Keratinocyte (primary cell): ENCODE data around the gene ESM1. TPM values are rescaled to one million over a fixed set of nuclear protein-coding genes. Genes with fewer than 3 reads are reported as not detected.
A peak's percentile ranks its signal among the peaks of the same experiment; 100 is the strongest.

Experiments
- DNase-seq: peaks from one replicate; pipeline ENCODE4 v3.0.0-alpha.2; 2011; ENCODE audit warnings: low read depth, missing footprints, low spot score
- FAIRE-seq: peaks from 2 replicates; lab custom pipeline; 2011; peaks lifted over from hg19 to GRCh38; lab: Jason Lieb, UNC
- H2AFZ ChIP-seq: 2 replicates; pipeline ENCODE4 v1.6.0; 2012; ENCODE audit warnings: low read length, control low read depth, inconsistent platforms; ENCODE audit not compliant: control insufficient read depth
- H3K27ac ChIP-seq: 2 replicates; pipeline ENCODE4 v1.5.1; 2011; ENCODE audit warnings: low read length; ENCODE audit not compliant: control insufficient read depth, insufficient read depth
- H3K27me3 ChIP-seq: 3 replicates; pipeline ENCODE4 v1.6.0; 2011; ENCODE audit warnings: low read length; ENCODE audit not compliant: control insufficient read depth, insufficient read depth; ENCODE audit errors: extremely low read depth
- H3K36me3 ChIP-seq, 2 experiments: 2 replicates in 1 of 2; 3 replicates in 1 of 2; pipeline ENCODE4 v1.5.1; 2011; ENCODE audit warnings: low read length in 2 of 2, mild to moderate bottlenecking in 1 of 2; ENCODE audit not compliant: control insufficient read depth in 2 of 2, insufficient read depth in 2 of 2; ENCODE audit errors: extremely low read depth in 1 of 2
- H3K4me1 ChIP-seq: 3 replicates; pipeline ENCODE4 v1.5.1; 2011; ENCODE audit warnings: low read length; ENCODE audit not compliant: control insufficient read depth, insufficient read depth; ENCODE audit errors: extremely low read depth
- H3K4me2 ChIP-seq: 3 replicates; pipeline ENCODE4 v1.6.0; 2011; ENCODE audit warnings: low read depth, low read length; ENCODE audit not compliant: control insufficient read depth, insufficient read depth; ENCODE audit errors: extremely low read depth
- H3K4me3 ChIP-seq, 3 experiments: fragments of 200-600 bp in 1 of 3; sonication (generic) in 1 of 3; 2 replicates in 2 of 3; 3 replicates in 1 of 3; pipeline ENCODE4 v1.5.1; 2011 to 2016; ENCODE audit warnings: low read length in 3 of 3, mild to moderate bottlenecking in 3 of 3, control low read depth in 2 of 3, inconsistent platforms in 1 of 3, low read depth in 1 of 3, mixed read lengths in 1 of 3, mixed run types in 1 of 3, moderate library complexity in 1 of 3; ENCODE audit not compliant: control insufficient read depth in 2 of 3, insufficient read depth in 2 of 3; ENCODE audit errors: extremely low read depth in 1 of 3
- H3K79me2 ChIP-seq: 2 replicates; pipeline ENCODE4 v1.6.0; 2012; ENCODE audit warnings: low read length; ENCODE audit not compliant: control insufficient read depth, insufficient read depth
- H3K9ac ChIP-seq: 3 replicates; pipeline ENCODE4 v1.6.0; 2011; ENCODE audit warnings: low read length; ENCODE audit not compliant: control insufficient read depth, insufficient read depth; ENCODE audit errors: extremely low read depth
- H3K9me1 ChIP-seq: 3 replicates; pipeline ENCODE4 v1.6.0; 2011; ENCODE audit warnings: low read length; ENCODE audit not compliant: control insufficient read depth, insufficient read depth; ENCODE audit errors: extremely low read depth
- H3K9me3 ChIP-seq: 2 replicates; pipeline ENCODE4 v1.5.1; 2012; ENCODE audit warnings: low read depth, low read length; ENCODE audit not compliant: control insufficient read depth
- H4K20me1 ChIP-seq: 3 replicates; pipeline ENCODE4 v1.6.0; 2011; ENCODE audit warnings: low read length; ENCODE audit not compliant: control insufficient read depth, insufficient read depth; ENCODE audit errors: extremely low read depth
- EZH2 ChIP-seq: IDR thresholded peaks from one replicate; pipeline ENCODE4 v1.6.1; 2012; ENCODE audit warnings: inconsistent platforms, mild to moderate bottlenecking, low read length, moderate library complexity
- dilution Hi-C: fragments of 300-500 bp; cut with MboI; formaldehyde crosslinking; loops from one replicate; pipeline ENCODE4 v1.7.0; 2020; ENCODE audit warnings: low sequenced_read_pairs; ENCODE audit not compliant: extremely low pct_ligation_motif_present
- polyA minus RNA-seq, 3 experiments: library from RNA; depleted of rRNA, polyadenylated mRNA; stranded (reverse); fragments of >200 nt; gene quantifications; 1 replicate in 1 of 3; 2 replicates in 1 of 3; 3 replicates in 1 of 3; pipeline ENCODE4 v1.2.3, GENCODE V29; 2011
- polyA plus RNA-seq, 5 experiments: library from polyadenylated mRNA; depleted of rRNA in 3 of 5; stranded (reverse) in 3 of 5; stranded (forward) in 1 of 5; unstranded in 1 of 5; fragments of >200 nt; gene quantifications; 1 replicate in 1 of 5; 2 replicates in 3 of 5; 3 replicates in 1 of 5; pipeline versions ENCODE4 v1.2.1 to v1.2.3, GENCODE V29; 2011 to 2012; ENCODE audit warnings: missing spikeins in 2 of 5, low read depth in 1 of 5, low replicate concordance in 1 of 5
- TF ChIP-seq, protein P1 (sequence below), 3 experiments: IDR thresholded peaks in 1 of 3; conservative IDR thresholded peaks in 1 of 3; optimal IDR thresholded peaks in 1 of 3; 2 replicates in 2 of 3; 3 replicates in 1 of 3; pipeline versions ENCODE3 to v1.5.1; 2011; ENCODE audit warnings: low read length in 3 of 3, mild to moderate bottlenecking in 3 of 3, moderate library complexity in 2 of 3, control low read depth in 1 of 3, inconsistent platforms in 1 of 3; ENCODE audit not compliant: insufficient read depth in 2 of 3; ENCODE audit errors: extremely low read depth in 1 of 3

The ESM1 gene, protein sequence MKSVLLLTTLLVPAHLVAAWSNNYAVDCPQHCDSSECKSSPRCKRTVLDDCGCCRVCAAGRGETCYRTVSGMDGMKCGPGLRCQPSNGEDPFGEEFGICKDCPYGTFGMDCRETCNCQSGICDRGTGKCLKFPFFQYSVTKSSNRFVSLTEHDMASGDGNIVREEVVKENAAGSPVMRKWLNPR
- polyA plus RNA-seq (0.07 TPM in 1 of 3 replicates, not detected in the others), polyA minus RNA-seq (not detected in 3 replicates)
- polyA plus RNA-seq (2011; ENCODE audit: low read depth): 0.66 TPM
- not detected in 2 replicates for polyA plus RNA-seq (2011; cell fraction: cytosol; rRNA removed)
- 0.23 TPM in 1 of 2 replicates, not detected in the other for polyA plus RNA-seq (2011; cell fraction: nucleus; rRNA removed)
- polyA plus RNA-seq (2012; ENCODE audit: low replicate concordance): not detected in 2 replicates
- not detected for polyA minus RNA-seq (2011; cell fraction: cytosol; rRNA and poly(A)+ RNA removed)
- not detected in 2 replicates for polyA minus RNA-seq (2011; cell fraction: nucleus; rRNA and poly(A)+ RNA removed)

GRCh38 chr5:54985301-54986268 lies at the start of gene ESM1:
TSS of gene ESM1 (minus strand) at chr5:54985593. CDS start at chr5:54985517, 76 bp downstream.
- H3K9ac ChIP-seq: no peak within 1 kb of the TSS
- no peaks in the 10 kb centered on the region for H3K9me3 ChIP-seq
- no peaks in the 10 kb centered on the region for H3K79me2 ChIP-seq
- H3K36me3 ChIP-seq: no peaks in the 10 kb centered on the region
- H3K9me1 ChIP-seq: no peaks in the 10 kb centered on the region
- H4K20me1 ChIP-seq: no peaks in the 10 kb centered on the region
- FAIRE-seq (peak; percentile 94), DNase-seq (peak; percentile 26)
- peak within 1 kb of the TSS; percentile 82 for H3K4me2 ChIP-seq
- dilution Hi-C loops: no loop called here
- TF ChIP-seq, protein P1, sequence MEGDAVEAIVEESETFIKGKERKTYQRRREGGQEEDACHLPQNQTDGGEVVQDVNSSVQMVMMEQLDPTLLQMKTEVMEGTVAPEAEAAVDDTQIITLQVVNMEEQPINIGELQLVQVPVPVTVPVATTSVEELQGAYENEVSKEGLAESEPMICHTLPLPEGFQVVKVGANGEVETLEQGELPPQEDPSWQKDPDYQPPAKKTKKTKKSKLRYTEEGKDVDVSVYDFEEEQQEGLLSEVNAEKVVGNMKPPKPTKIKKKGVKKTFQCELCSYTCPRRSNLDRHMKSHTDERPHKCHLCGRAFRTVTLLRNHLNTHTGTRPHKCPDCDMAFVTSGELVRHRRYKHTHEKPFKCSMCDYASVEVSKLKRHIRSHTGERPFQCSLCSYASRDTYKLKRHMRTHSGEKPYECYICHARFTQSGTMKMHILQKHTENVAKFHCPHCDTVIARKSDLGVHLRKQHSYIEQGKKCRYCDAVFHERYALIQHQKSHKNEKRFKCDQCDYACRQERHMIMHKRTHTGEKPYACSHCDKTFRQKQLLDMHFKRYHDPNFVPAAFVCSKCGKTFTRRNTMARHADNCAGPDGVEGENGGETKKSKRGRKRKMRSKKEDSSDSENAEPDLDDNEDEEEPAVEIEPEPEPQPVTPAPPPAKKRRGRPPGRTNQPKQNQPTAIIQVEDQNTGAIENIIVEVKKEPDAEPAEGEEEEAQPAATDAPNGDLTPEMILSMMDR (optimal IDR thresholded peaks at IDR 0.05 in 1 of 3, IDR thresholded peaks at IDR 0.05 in 1 of 3, conservative IDR thresholded peaks at IDR 0.05 in 1 of 3; ENCODE audit: extremely low read depth in 1 of 3, insufficient read depth in 2 of 3, low read length in 3 of 3): peak in 2 of 3 experiments; percentile 1 to 9
- TF ChIP-seq EZH2: no peak
- H3K4me3 ChIP-seq: peak within 1 kb of the TSS; percentile 13 to 61 (median 23)
- H3K27ac ChIP-seq: peak within 1 kb of the TSS; percentile 16
- H3K4me1 ChIP-seq: peaks cover 23% of the 10 kb centered on the region
- H2AFZ ChIP-seq: peak within 1 kb of the TSS; percentile 61
- H3K27me3 ChIP-seq: peaks cover 3% of the 10 kb centered on the region

- Histone ChIP-seq H3K4me3 (no peak overlapping the region), H4K20me1 (no peaks in the 10 kb centered on the region), H3K36me3 (no peaks in the 10 kb centered on the region), H3K4me2 (no peak overlapping the region), H3K4me1 (no peaks in the 10 kb centered on the region), H3K9me1 (no peaks in the 10 kb centered on the region), H3K9ac (no peak overlapping the region), H2AFZ (no peak overlapping the region), H3K27me3 (no peaks in the 10 kb centered on the region), H3K9me3 (no peaks in the 10 kb centered on the region), H3K27ac (no peak overlapping the region), H3K79me2 (no peaks in the 10 kb centered on the region)
- FAIRE-seq: no peak
- no peak for DNase-seq
- dilution Hi-C loops: no loop called here
- TF ChIP-seq, protein P1 (optimal IDR thresholded peaks at IDR 0.05 in 1 of 3, IDR thresholded peaks at IDR 0.05 in 1 of 3, conservative IDR thresholded peaks at IDR 0.05 in 1 of 3; ENCODE audit: extremely low read depth in 1 of 3, insufficient read depth in 2 of 3, low read length in 3 of 3): no peak
- no peak for TF ChIP-seq EZH2
Observed at GRCh38 chr5:55033568-55033967, 48.2 kb upstream of the ESM1 start.
